Retinal pigment epithelial cell (primary cell): Measurements from ENCODE around the gene UMAD1.

Experiments used
- DNase-seq: peaks from one replicate; pipeline ENCODE4 v3.0.0-alpha.2; 2010; ENCODE audit warnings: low read depth
- H3K4me3 ChIP-seq: 2 replicates; pipeline ENCODE4 v1.5.1; 2011; ENCODE audit warnings: mild to moderate bottlenecking, low read length, control low read depth, moderate library complexity
- CTCF ChIP-seq: conservative IDR thresholded peaks from 2 replicates; pipeline ENCODE4 v1.5.1; 2011; ENCODE audit warnings: low read depth, low read length, control low read depth, inconsistent platforms

Gene UMAD1

GRCh38 chr7:7785344-7785973, 144.9 kb downstream of the UMAD1 start:
- no peak for DNase-seq
- TF ChIP-seq CTCF, result no peak
- no peak overlapping the region for H3K4me3 ChIP-seq

GRCh38 chr7:7786595-7786994, 146.0 kb downstream of the UMAD1 start:
- TF ChIP-seq CTCF, result no peak
- H3K4me3 ChIP-seq, result no peak overlapping the region
- DNase-seq, result no peak

GRCh38 chr7:7789551-7789988, 149.0 kb downstream of the UMAD1 start:
- DNase-seq, result no peak
- no peak for TF ChIP-seq CTCF
- H3K4me3 ChIP-seq, result no peak overlapping the region

- H3K4me3 ChIP-seq, result no peak overlapping the region
- no peak for TF ChIP-seq CTCF
- DNase-seq, result no peak
Observed at GRCh38 chr7:7790041-7790741, 149.6 kb downstream of the UMAD1 start.

- no peak for TF ChIP-seq CTCF
- H3K4me3 ChIP-seq, result no peak overlapping the region
- DNase-seq, result peak; percentile 32
Observed at GRCh38 chr7:7791523-7791922, 151.0 kb downstream of the UMAD1 start.

- no peak for TF ChIP-seq CTCF
- H3K4me3 ChIP-seq, result no peak overlapping the region
- DNase-seq, result no peak
Observed at GRCh38 chr7:7792056-7792455, 151.5 kb downstream of the UMAD1 start.

- no peak for DNase-seq
- H3K4me3 ChIP-seq, result no peak overlapping the region
- TF ChIP-seq CTCF, result no peak
Observed at GRCh38 chr7:7793249-7793648, 152.7 kb downstream of the UMAD1 start.
